DMS 273 (cell line): ENCODE measurements around the gene RPL22.
A peak's percentile ranks its signal among the peaks of the same experiment; 100 is the strongest.

Source experiments
- DNase-seq: peaks from one replicate; lab custom pipeline; 2025; ENCODE audit not compliant: unreplicated experiment; lab: John Stamatoyannopoulos, UW

The RPL22 gene

DNA sequence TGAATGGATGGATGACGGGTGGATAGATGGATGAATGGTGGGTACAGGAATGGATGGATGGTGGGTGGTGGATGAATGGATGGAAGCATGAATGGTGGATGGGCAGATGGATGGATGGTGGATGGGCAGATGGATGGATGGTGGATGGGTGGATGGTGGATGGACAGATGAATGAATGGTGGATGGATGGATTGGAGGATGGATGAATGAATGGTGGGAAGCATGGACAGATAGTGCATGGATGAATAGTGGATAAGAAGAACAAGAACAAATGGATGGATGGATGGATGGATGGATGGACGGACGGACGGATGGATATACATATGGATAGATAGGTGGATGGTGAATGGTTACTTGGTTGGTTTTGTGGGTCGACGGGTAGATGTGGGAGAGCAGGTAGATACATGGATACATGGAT, 24.0 kb downstream of the RPL22 start:
- DNase-seq, result no peak

DNA sequence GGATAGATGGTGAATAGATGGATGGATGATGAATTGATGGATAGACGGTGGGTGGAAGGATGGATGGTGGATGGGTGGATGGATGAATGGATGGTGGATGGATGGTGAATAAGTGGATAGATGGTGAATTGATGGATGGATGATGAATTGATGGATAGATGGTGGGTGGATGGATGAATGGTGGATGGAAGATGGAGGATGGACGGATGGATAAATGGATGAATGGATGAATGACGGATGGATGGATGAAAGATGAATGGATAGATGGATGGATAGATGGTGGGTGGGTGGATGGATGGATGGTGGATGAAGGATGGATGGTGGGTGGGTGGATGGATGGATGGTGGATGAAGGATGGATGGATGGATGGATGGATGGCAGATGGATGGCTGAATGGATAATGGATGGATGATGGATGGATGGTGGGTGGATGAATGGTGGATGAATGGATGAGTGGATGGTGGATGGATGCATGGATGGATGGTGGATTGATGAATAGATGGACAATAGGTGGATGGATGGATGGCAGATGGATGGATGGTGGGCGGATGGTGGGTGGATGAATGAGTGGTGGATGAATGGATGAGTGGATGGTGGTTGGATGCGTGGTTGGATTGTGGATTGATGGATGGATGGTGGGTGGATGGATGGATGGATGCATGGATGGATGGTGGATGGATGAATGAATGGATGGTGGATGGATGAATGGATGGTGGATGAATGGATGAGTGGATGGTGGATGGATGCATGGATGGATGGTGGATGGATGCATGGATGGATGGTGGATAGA, 24.6 kb downstream of the RPL22 start:
- DNase-seq, result no peak

DNA sequence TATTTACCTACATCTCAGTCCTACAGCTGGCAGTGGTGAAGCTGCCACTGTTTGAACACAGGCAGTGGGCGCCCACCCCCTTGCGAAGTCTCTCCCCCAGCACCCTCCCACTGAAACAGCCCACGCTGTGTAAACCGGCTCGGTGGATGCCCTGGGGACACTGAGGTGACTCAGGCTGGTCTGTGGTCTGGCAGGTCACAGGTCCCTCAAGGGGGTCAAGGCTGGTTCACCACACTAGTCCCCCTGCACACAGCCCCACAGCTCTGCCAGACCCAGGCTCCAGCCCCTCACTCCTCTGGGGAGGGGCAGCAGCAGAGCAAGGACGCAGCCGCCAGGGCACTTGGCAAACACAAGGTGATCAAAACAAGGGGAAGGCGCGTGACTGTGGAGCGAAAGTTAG, 26.8 kb downstream of the RPL22 start:
- DNase-seq, result no peak

DNA sequence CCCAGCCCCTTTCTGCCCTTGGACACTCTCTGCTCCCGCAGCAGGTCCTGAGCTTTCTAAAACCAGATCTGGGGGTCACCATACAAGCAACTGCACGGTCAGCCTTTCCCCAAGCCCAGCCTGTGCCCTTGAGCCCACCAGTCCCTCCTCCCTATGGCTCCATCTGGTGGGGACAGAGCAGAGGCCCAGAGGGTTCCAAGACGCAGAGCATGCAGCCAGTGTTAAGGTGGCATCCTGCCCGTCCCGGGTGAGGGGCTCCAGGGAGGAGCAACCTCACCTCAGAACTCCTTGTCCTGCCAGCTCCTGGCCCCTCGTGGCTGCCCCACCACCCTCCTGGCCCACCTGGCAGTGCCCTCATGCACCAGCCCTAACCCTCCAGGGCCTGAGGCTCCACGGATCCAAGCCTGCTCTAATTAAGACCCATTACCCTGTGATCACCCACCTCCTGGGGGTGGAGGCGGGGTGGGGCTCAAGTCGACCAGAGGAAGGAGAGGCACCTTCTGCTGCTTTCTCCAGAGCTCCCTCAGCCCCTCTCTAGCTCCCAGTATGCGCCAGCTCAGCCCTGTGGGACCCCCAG, 27.8 kb downstream of the RPL22 start:
- peak; percentile 75 for DNase-seq

DNA sequence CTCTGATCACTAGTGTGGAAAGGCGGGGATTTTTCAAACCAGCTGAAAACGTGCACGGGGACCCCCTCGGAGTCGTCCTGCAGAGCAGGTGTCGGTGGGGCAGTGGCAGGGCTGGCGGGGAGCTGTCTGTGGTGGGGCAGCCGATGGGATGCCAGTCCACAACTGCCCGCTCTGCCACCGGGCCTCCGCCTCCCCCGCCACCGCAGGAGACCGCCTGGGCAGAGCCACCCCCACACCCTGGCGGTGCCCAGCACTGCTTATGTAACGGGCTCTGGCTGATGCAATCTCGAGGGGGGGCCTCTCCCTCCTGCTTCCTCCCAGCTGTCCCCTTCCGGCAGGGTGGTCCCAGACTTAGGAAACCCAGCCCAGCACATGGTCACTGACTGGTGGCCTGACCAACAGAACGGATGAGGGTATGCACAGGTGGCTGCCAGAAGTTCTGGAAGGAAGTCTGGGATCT, 28.6 kb downstream of the RPL22 start:
- DNase-seq, result peak; percentile 35

DNA sequence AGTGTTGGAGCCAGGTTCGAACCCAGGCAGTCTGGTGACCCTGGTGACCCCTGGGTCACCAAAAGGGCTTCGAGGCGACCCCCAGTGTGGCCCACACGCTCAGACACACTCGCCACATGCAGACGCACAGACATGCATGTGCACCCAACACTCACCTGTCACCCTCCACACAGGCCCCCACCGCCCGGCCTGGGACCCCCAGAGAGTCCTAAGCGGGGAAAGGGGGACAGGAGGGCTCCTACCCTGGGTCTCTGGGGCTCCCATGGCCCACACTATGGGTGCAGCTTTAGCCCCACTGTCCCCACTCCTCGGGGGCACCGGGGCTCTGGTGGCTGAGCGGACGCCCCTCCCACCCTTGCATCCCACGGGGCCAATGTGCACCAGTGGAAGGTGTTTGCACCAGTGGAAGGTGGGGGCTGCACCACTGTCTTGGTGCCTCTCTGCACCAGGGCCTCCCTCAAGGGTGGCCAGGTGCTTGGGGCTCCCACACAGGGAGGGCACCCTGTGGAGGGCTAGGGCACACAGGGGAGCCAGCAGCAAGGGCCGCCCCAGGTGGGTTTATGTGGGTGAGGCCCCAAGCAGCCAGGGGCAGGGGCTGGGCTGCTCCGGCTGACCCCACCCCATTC, 29.2 kb downstream of the RPL22 start:
- no peak for DNase-seq

DNA sequence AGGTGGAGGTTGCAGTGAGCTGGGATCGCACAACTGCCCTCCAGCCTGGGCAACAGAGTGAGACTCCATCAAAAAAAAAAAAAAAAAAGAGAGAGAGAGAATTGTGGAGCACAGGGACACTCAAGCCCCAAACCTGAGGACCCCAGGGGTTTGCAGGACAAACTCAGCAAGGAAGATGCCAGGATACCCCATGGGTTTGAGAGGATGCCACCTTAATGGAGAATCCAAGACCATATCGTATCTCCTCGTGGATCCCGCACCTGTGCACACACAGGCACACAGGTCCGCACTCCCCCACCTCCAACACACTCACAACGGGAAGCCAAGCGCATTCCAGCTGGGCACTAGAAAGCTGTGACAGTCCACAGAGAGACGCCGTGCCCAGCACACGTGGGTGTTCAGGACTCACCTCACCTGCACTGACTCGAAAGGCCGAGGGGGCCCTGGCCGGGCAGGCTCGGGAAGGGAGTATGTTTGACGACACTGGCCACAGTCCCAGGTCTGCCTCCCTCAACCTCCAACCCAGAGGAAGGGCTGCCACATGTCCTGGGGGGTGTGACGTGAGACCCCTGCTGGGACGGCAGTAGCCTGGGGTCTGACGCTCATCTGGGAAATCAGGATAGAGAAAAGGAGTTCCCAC, 30.3 kb downstream of the RPL22 start:
- DNase-seq, result no peak

DNA sequence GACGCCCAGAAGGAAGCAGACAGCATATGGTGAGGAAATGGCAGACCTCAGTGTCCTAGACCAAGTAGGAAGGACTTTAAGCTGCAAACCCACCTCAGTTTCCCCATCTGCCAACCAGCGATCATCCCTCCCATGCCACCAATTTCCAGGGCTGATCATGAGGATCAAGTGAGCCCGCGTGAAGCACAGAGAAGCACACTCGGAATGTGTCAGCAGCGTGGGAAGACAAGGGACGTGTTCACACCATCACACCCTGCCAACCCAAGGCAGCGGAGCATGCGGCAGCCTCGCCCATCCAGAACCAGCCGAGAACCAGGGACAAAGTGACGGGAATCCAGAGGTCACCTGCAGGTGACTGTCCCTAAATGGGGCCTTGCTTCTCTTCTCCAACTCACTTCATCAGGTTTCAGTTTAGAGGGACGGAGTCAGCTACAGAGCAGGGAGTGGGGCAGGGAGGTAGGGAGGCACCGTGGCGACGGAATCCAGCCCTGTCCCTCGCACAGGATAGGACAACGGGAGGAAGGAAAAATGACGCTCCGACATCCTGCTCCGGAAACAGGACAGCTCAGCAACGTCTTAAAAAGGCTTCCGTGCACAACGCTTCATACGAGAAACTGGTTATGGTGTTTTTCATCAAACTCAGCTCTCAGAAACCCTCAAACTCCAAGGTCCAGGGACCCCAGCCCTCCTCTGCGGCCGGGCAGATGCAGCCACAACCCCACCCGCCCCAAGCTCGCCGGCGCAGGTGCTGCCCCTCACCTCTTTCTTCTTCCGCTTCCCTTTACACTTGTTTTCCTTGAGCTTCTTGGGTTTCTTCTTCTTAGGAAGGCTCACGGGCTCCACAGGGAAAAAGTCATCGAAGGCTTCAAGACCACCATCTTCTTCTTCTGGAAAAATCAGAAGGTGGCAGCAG, 31.7 kb downstream of the RPL22 start:
- no peak for DNase-seq

DNA sequence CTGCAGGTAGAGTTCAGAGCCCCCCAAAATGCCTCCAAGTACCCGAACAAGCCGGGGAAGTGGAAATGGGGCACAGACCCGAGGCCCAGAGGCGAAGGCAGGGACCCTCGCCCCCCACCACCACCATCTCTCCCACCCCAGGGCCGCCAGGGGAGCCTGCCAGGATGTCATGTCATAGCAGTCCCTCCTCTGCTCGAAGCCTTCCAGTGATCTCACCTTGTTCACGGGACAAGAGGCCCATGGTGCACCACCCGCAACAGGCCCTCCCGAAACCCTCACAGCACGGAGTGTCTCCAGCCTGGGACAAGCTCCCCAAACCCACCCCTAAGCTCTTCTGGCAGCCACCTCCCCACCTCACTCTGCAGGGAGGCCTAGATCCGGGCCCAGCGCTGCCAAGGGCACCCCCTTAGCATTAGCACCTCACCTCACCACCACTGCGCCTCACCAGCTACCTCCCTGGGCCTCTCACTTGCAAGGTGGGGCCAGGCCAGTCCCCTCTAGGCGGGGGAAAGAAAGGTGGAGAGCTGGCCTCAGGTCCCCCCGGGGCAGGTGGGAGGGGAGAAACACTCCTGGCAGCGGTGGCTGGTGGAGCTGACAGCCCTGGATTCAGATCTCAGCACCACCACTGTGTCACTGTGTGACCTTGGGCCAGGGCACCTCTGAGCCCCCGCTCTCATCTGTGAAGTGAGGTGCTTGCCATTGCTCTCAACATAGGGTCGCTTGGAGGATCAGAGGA, 32.6 kb downstream of the RPL22 start:
- no peak for DNase-seq

DNA sequence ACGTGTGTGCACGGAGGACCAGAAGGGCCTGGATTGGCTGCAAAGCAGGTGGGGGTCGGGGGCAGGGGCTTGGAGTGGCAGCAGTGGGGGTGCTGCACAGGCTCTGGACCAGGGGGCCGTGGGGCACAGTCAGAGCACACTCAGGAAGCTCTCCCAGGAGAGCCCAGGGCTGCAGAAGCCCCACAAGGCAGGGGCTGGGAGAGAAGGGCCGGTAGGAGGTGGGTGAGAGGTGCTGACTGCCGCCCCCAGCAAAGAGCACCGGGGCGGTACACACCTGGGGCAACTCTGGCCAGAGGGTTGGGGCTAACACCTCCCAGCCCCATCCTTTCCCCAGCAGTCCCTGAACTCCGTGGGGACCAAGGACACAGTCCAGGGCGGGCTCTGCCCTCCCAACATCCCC, 33.2 kb downstream of the RPL22 start:
- DNase-seq, result no peak

DNA sequence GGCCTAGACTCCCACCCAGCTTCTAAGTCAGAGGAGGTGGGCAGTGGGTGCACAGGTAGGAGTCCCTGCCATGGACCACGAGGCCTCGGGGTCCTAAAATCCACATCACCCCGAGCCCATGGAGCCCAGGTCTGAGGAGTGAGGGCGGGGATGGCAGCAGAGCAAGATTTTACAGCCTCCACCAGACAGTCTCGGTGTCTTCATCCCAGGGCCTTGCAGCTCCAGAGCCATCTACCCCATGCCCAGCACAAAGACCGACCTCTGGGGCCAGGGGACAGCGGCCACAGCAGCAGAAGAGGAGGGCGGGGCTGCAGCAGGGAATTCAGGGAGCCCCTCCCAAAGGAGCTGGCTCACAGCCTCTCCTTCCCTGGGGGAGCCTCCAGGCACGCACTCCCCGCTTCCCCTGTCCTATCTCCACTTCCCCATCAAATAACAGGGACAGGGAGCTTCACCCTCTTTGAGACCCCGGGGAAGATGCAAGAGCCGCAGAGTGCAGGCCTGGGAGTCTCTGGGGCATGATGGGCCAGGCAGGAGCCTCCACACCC, 33.9 kb downstream of the RPL22 start:
- DNase-seq, result no peak

DNA sequence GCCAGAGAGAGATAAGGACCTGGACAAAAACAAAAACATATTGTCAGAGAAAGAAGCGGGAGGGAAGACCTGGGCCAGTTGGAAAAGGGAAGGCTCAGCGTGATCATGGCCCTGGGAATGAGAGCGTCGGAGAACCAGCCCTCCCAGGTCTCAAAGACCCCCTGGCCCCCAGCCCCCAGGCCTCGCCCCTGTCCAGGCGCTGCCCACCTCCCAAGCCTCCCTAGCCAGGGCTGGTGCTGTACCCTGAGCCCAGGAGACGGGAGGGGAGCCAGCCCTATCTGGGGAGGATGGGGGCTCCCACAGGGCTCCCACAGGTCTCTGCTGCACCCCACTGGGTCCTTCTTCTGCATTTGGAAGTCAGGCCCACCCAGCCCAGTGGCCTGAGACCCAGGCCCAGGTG, 34.4 kb downstream of the RPL22 start:
- DNase-seq, result no peak

DNA sequence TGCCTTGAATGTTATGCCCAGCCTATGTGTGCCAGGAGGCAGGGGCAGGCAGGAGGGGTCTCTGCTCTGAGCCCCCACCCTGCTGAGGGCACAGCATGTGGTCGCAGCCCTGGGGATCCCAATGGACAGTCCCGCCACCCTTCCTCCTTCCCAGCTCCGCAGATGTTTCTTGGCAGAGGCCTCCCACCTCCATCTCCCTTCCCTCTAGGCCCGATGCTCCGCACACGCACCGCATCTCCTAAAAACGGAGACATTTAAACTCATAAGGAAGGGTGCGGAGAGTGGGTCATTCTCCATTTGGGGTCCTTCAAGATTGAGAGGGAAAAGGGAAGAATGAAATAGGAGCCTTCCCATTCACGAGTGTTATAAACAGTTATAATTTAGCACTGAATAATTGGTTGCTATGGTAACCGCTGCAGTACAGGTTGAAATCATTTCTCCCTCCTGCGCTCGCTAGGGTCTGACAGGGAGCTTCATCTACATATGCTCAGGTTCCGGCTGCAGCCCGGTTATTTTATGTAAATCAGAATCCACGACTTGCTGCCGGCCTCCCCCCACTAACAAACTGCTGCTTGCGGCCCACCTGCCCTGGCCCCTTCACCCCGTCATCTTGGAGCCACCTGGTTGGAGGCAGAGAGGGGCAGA, 35.3 kb downstream of the RPL22 start:
- peak; percentile 22 for DNase-seq

DNA sequence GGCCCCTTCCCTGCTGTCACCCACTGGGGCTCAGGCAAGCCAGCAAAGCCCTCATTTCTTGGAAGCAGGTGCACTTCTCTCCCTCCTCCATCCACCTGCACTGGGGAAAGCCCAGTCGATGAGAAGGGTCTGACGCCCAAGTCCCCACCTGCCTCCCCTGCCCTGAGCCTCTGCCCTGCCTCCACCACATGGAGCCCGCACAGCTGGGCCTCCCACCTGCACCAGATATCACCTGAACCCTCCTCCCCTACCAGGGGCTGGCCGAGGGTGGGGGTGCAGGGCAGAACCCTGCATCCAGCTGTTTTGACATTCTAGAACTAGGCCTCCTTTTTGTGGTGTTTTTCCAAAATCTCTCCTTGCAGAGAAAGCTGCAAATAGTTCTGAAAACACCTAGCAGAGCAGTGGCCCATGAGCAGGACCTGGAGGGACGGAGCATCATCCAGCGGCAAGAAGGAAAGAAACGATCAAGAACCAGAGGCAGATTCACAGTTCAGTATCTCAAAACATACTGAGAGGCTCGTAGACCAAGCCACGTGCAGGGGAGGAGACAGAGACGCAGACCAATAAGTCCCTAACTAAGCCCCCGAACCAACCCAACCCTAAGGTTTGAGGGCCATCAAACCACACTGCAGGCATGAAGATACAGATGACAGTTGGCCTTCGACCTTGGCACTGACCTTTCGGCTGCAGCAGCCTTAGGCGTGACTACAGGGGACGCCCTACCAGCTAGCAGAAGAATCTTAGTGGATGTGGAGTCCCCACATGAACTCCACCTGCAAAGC, 36.0 kb downstream of the RPL22 start:
- DNase-seq, result no peak

DNA sequence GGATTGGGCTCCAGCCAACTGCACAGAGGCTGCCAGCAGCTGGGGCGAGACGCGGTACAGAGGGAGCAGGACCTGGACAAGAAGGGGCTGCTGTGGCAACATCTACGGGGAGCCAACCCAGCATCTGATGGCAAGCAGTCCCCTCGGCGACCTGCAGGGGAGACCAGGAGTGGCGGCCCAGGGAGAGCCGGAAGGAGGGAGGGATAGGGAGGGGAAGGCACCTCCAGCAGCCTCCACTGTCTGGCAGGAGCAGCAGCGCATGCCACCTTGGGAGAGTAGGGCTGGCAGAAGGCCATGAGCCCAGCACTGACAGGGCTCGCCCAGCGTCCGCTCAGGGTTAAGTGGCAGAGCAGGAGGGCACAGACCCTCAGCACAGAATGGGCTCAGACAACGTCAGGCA, 36.6 kb downstream of the RPL22 start:
- peak; percentile 76 for DNase-seq

DNA sequence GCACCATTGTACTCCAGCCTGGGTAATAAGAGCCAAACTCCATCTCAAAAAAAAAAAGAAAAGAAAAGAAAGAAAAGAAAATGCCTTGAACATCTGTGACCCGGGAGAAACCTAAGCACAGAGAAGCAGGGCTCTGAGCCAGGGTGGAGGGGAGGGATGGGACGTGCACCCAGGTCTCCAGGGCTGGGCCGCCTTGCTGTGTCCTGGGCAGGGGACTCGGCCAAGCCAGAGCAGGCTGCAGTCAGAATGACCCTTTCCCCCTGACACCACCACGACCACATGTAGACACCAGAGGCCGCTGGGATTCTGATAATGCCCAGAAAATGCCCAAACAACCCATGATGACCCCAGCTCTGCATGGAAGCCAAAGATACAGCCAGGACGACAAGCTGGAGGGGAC, 37.1 kb downstream of the RPL22 start:
- no peak for DNase-seq

DNA sequence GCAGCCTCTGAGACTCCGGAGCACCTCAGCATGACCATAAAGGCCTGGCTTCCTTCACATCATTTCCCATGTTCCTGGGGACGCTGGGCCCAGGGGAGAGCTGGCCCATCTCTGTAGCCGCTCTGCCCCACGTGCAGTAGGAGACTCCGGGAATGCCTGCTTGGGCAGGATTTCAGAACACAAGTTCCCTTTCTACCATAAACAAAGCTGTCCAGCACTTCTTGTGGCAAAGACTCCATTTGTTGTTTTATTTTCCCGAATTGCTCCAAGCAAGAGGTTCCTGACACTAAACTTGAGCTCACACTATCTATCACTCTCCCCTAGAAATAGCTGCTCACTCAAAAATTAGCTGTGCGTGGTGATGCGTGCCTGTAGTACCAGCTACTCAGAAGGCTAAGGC, 41.2 kb downstream of the RPL22 start:
- no peak for DNase-seq

DNA sequence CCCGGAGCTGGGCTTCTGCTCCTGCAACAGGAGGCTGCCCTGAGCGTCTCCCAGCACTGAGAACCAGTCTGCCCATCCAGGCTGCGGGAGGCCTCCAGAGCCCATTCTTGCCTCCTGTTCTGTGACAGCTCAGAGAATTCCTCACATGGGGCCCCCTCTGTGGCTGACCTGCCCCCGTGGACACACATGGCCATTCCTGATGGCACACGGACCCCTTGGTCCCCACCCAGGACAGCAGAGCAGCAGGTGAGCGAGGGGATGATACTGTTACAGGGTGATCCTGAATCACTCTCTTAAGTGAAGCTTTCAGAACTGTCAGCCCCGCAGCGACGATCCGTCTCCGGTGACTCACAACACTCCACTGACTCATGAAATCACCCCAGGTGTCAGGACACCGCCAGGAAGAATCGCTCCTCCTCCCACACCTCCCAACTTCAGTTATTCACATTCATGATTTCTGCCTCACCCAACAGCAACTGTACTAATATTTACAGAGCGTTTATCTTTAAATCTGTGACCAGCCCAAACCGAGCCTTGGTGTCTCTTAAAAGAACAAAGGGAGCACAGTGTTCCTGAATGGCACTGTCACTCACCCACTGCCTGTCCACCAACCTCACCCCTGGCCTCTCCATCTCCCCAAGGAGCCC, 41.7 kb downstream of the RPL22 start:
- peak; percentile 29 for DNase-seq
